IgD-negative memory B cell (primary cell): ENCODE data around the gene TRIM7. TPM values are rescaled to one million over a fixed set of nuclear protein-coding genes. Genes with fewer than 3 reads are reported as not detected.

ENCODE experiments used
- H3K27ac Mint-ChIP-seq, 3 donors: one replicate each; pipeline ENCODE4 v1.8.0; 2020 to 2022; ENCODE audit warnings: mild to moderate bottlenecking in 3 of 3, mixed read lengths in 3 of 3, moderate library complexity in 1 of 3
- H3K27me3 Mint-ChIP-seq: one replicate; pipeline ENCODE4 v1.8.0; 2021; ENCODE audit warnings: mixed read lengths
- H3K36me3 Mint-ChIP-seq: one replicate; pipeline ENCODE4 v1.8.0; 2020; ENCODE audit warnings: mild to moderate bottlenecking, mixed read lengths
- H3K4me1 Mint-ChIP-seq, 3 donors: one replicate each; pipeline ENCODE4 v1.8.0; 2020 to 2022; ENCODE audit warnings: mixed read lengths in 3 of 3, mild to moderate bottlenecking in 1 of 3
- H3K4me3 Mint-ChIP-seq, 4 donors: one replicate each; pipeline ENCODE4 v1.8.0; 2020 to 2022; ENCODE audit warnings: mild to moderate bottlenecking in 4 of 4, mixed read lengths in 4 of 4, moderate library complexity in 3 of 4
- H3K9me3 Mint-ChIP-seq, 3 donors: one replicate each; pipeline ENCODE4 v1.8.0; 2020 to 2021; ENCODE audit warnings: mixed read lengths in 3 of 3, mild to moderate bottlenecking in 1 of 3
- polyA plus RNA-seq: library from polyadenylated mRNA; unstranded; fragments of 300-500 nt; fragmentation: Illumina TruSeq; gene quantifications from one replicate; pipeline ENCODE4 v1.2.3, GENCODE V29; 2021

Gene TRIM7
- 0.71 TPM for polyA plus RNA-seq

DNA sequence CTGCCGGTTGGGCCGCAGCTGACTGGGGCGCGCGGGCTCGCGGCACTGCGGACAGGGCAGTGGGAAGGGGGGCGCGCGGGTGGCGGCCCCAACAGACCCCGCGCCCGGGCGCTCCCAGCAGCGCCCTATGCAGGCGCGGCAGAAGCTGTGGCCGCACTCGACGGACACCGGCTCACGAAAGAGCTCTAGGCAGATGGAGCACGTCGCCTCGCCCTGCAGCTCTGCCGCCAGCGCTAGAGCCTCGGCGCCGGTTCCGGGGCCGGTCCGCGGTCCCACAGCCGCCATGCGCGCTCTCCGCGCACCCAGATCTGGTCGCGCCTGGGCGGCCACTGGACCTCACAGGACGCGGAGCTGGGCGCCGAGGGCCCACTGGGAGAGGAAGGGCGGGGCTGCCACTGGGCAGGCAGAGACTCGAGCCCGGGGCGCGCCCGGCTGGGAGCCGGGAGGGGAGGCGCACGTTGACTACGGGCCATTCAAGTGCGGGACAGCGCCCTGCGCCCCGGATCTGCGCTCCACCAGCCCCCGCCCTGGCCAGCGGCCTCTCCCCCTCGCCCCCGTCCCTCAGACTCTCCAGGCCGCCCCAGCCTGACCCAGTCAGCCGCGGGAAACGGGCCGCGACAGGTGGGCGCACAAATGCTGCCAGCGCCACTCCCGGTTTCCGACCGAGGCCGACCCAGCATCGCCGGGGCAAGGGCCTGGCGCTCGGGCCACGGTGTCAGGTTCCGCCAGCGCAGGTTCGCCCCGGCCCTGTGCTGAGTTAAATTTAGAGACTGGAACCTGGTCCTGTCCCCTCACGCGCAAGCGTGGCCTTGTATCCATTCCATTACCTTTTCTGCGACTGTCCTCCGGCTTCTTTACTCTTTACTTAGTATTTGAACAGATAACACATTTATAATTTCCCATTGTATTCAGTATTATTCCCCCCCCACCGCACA is at the start of gene TRIM7:
Gene TRIM7 (minus strand): TSS at position 371 of the 935 bp plus-strand sequence. CDS start 86 bp downstream, at position 285.
- H3K27ac Mint-ChIP-seq = peak within 1 kb of the TSS; percentile 99 to 100 (median 99)
- no peaks in the 10 kb centered on the region for H3K36me3 Mint-ChIP-seq
- peaks cover 11% of the 10 kb centered on the region for H3K27me3 Mint-ChIP-seq
- H3K4me3 Mint-ChIP-seq = peak within 1 kb of the TSS; percentile 84 to 99 (median 96)
- H3K4me1 Mint-ChIP-seq = peaks cover 22 to 35% (median 25%) of the 10 kb centered on the region in 3 donors
- peaks cover 0 to 6% (median 5%) of the 10 kb centered on the region in 3 donors for H3K9me3 Mint-ChIP-seq

- Mint-ChIP-seq H3K27me3 (no peaks in the 10 kb centered on the region), H3K4me3 (peak overlapping the region; percentile 92 to 99 (median 95)), H3K4me1 (peaks cover 34 to 44% (median 36%) of the 10 kb centered on the region in 3 donors), H3K36me3 (no peaks in the 10 kb centered on the region), H3K27ac (peak overlapping the region; percentile 85 to 93 (median 90)), H3K9me3 (no peaks in the 10 kb centered on the region)
Measured at GRCh38 chr5:181248277-181248676, 43.3 kb upstream of the TRIM7 start.

- H3K4me1 Mint-ChIP-seq = peaks cover 43 to 48% (median 46%) of the 10 kb centered on the region in 3 donors
- H3K27ac Mint-ChIP-seq = peak overlapping the region; percentile 85 to 99 (median 90)
- no peaks in the 10 kb centered on the region for H3K9me3 Mint-ChIP-seq
- peaks cover 3% of the 10 kb centered on the region for H3K36me3 Mint-ChIP-seq
- H3K27me3 Mint-ChIP-seq = no peaks in the 10 kb centered on the region
- peak overlapping the region; percentile 92 to 99 (median 95) for H3K4me3 Mint-ChIP-seq
Measured at GRCh38 chr5:181246276-181247049, 41.5 kb upstream of the TRIM7 start.

- Mint-ChIP-seq H3K4me1 (peaks cover 44 to 48% (median 44%) of the 10 kb centered on the region in 3 donors), H3K27ac (peak overlapping the region; percentile 85 to 99 (median 90)), H3K27me3 (no peaks in the 10 kb centered on the region), H3K36me3 (peaks cover 3% of the 10 kb centered on the region), H3K9me3 (no peaks in the 10 kb centered on the region), H3K4me3 (peak overlapping the region; percentile 92 to 99 (median 95))
Measured at GRCh38 chr5:181245427-181246275, 40.7 kb upstream of the TRIM7 start.

- Mint-ChIP-seq H3K36me3 (peaks cover 3% of the 10 kb centered on the region), H3K27ac (peak within 1 kb of the TSS; percentile 90 to 99 (median 91)), H3K9me3 (no peaks in the 10 kb centered on the region), H3K27me3 (no peaks in the 10 kb centered on the region), H3K4me3 (peak within 1 kb of the TSS; percentile 92 to 99 (median 98)), H3K4me1 (peaks cover 31 to 46% (median 32%) of the 10 kb centered on the region in 3 donors)
Measured at GRCh38 chr5:181243564-181244343, 38.8 kb upstream of the TRIM7 start, which contains the start of gene RACK1. RACK1 (minus strand) TSS chr5:181243906; CDS start chr5:181243800, 106 bp downstream.

GRCh38 chr5:181243018-181243563 is 38.1 kb upstream of the TRIM7 start:
- no peaks in the 10 kb centered on the region for H3K9me3 Mint-ChIP-seq
- peaks cover 26 to 44% (median 30%) of the 10 kb centered on the region in 3 donors for H3K4me1 Mint-ChIP-seq
- H3K27me3 Mint-ChIP-seq = no peaks in the 10 kb centered on the region
- peak overlapping the region; percentile 90 to 97 (median 91) for H3K27ac Mint-ChIP-seq
- peaks cover 3% of the 10 kb centered on the region for H3K36me3 Mint-ChIP-seq
- peak overlapping the region; percentile 92 to 99 (median 98) for H3K4me3 Mint-ChIP-seq

GRCh38 chr5:181242031-181242451 is 37.0 kb upstream of the TRIM7 start:
- H3K9me3 Mint-ChIP-seq = no peaks in the 10 kb centered on the region
- H3K36me3 Mint-ChIP-seq = peaks cover 3% of the 10 kb centered on the region
- H3K27ac Mint-ChIP-seq = peak overlapping the region; percentile 90 to 97 (median 91)
- peaks cover 25 to 42% (median 25%) of the 10 kb centered on the region in 3 donors for H3K4me1 Mint-ChIP-seq
- H3K27me3 Mint-ChIP-seq = no peaks in the 10 kb centered on the region
- H3K4me3 Mint-ChIP-seq = peak overlapping the region; percentile 92 to 99 (median 98)

GRCh38 chr5:181241393-181241975 is 36.5 kb upstream of the TRIM7 start:
- Mint-ChIP-seq H3K4me1 (peaks cover 25 to 42% (median 25%) of the 10 kb centered on the region in 3 donors), H3K36me3 (peaks cover 3% of the 10 kb centered on the region), H3K27me3 (no peaks in the 10 kb centered on the region), H3K27ac (peak overlapping the region; percentile 88 to 97 (median 91)), H3K4me3 (peak overlapping the region; percentile 92 to 99 (median 98)), H3K9me3 (no peaks in the 10 kb centered on the region)

DNA sequence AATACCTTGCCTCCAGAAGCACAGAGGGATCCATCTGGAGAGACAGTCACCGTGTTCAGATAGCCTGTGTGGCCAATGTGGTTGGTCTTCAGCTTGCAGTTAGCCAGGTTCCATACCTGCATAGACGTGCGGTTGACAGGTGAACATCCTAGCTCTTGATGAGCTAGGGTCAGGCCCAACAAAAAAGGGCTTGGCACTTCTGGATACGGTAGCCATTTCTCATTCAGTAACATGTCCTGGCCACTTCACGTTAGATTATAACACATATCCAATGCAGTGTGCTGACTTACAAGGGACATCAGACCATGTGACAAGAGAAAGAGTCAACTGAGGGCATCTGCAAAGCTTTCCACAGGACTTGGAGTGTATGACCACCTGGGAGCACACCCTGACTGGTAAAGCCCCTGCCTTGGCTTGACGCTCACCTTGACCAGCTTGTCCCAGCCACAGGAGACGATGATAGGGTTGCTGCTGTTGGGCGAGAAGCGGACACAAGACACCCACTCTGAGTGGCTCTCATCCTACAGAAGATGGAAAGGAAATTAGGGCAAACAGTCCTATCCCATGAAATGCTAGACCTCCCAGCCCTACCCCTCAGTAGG is 34.2 kb upstream of the TRIM7 start:
- no peaks in the 10 kb centered on the region for H3K27me3 Mint-ChIP-seq
- H3K36me3 Mint-ChIP-seq = peaks cover 3% of the 10 kb centered on the region
- peak overlapping the region in 1 of 4 donors; percentile 71 for H3K4me3 Mint-ChIP-seq
- peak overlapping the region; percentile 39 to 83 (median 47) for H3K27ac Mint-ChIP-seq
- peaks cover 16 to 26% (median 17%) of the 10 kb centered on the region in 3 donors for H3K4me1 Mint-ChIP-seq
- H3K9me3 Mint-ChIP-seq = no peaks in the 10 kb centered on the region

DNA sequence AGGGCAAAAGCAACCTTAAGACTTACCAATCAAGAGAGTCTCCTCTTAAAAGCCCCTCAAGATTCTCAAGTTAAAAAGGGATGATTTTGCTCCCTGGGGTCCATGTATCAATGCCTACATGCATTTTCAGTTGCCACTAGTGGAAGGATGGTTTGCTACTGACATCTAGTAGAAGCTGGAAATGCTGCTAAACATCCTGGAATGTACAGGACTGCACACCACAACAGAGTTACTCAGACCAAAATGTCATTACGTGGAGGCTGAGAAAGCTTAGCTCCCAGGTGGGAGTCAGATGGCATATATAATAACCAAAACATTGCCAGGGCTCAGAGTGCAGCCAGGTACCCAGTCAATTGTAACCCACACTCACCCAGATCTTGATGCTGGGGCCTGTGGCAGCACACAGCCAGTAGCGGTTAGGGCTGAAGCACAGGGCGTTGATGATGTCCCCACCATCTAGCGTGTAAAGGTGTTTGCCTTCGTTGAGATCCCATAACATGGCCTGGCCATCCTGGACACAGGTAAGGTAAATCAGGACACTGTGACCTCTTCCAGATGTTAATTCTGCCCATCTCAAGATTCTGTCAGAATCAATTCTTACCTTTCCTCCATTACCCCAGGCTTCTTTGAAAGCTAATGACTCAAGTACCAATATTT is 32.9 kb upstream of the TRIM7 start:
- peaks cover 15 to 22% (median 16%) of the 10 kb centered on the region in 3 donors for H3K4me1 Mint-ChIP-seq
- H3K27me3 Mint-ChIP-seq = no peaks in the 10 kb centered on the region
- no peaks in the 10 kb centered on the region for H3K9me3 Mint-ChIP-seq
- peak overlapping the region in 1 of 4 donors; percentile 10 for H3K4me3 Mint-ChIP-seq
- H3K36me3 Mint-ChIP-seq = peaks cover 2% of the 10 kb centered on the region
- peak overlapping the region in 1 of 3 donors; percentile 56 for H3K27ac Mint-ChIP-seq

DNA sequence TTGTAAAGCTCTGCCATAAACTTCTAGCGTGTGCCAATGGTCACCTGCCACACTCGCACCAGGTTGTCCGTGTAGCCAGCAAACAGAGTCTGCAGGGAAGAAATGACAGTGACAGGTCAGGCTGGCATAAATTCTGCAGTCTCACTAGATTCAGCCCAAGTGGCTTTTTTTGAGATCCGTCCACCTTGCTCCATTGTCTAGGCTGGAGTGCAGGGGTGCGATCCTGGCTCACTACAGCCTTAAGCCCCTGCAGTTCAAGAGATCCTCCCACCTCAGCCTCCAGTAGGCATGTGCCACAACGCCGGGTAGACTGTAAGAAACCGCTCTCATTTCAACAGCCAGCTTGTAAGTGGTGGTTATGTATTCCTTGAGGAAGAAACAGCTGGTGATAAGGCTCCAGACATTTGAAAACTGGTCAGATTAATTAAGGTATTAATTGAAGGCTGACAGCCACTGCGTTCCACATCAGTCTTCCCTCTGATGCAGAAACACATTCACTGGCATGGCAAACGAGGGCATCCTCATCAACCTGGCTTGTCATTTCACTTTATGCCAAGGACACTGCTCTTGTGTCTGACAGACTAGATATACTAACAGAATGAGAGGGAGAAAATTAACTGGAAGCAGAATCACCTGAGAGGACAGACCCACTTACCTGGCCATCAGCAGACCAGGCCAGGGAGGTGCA is 32.1 kb upstream of the TRIM7 start:
- peak overlapping the region in 1 of 3 donors; percentile 56 for H3K27ac Mint-ChIP-seq
- H3K9me3 Mint-ChIP-seq = no peaks in the 10 kb centered on the region
- peak overlapping the region in 1 of 4 donors; percentile 24 for H3K4me3 Mint-ChIP-seq
- H3K4me1 Mint-ChIP-seq = peaks cover 12 to 18% (median 14%) of the 10 kb centered on the region in 3 donors
- no peaks in the 10 kb centered on the region for H3K27me3 Mint-ChIP-seq
- peaks cover 2% of the 10 kb centered on the region for H3K36me3 Mint-ChIP-seq
